WTC11 (cell line): ENCODE data around the gene SGMS1. TPM values are rescaled to one million over a fixed set of nuclear protein-coding genes. Genes with fewer than 3 reads are reported as not detected.

Experiments
- ATAC-seq: fragments of 200-7000 bp; cut with Tn5 transposase; 2 replicates; pipeline ENCODE4 v1.10.0; 2021; ENCODE audit warnings: mild to moderate bottlenecking, moderate library complexity
- CTCF ChIA-PET: fragments of 300-600 bp; sonication (Branson Sonifier 250); formaldehyde crosslinking; loops from one replicate; lab custom pipeline; 2021; ENCODE audit warnings: antibody characterized with exemption; lab: Charles Lee
- POLR2A ChIA-PET: fragments of 350-600 bp; sonication (Branson Sonifier 250); formaldehyde crosslinking; loops from one replicate; lab custom pipeline; 2021; ENCODE audit warnings: antibody characterized with exemption; lab: Charles Lee
- DNase-seq: peaks from one replicate; pipeline ENCODE4 v3.0.0; 2021; ENCODE audit warnings: low spot score
- H3K27ac Mint-ChIP-seq: 2 replicates; pipeline ENCODE4 v1.8.0; 2021; ENCODE audit warnings: mixed read lengths
- H3K27me3 Mint-ChIP-seq: 2 replicates; pipeline ENCODE4 v1.8.0; 2021; ENCODE audit warnings: low read depth, mild to moderate bottlenecking, moderate library complexity, mixed read lengths
- H3K36me3 Mint-ChIP-seq: 2 replicates; pipeline ENCODE4 v1.8.0; 2021; ENCODE audit warnings: mixed read lengths
- H3K4me1 Mint-ChIP-seq: 2 replicates; pipeline ENCODE4 v1.8.0; 2022; ENCODE audit warnings: mixed read lengths
- H3K4me3 Mint-ChIP-seq: 2 replicates; pipeline ENCODE4 v1.8.0; 2021; ENCODE audit warnings: mild to moderate bottlenecking, moderate library complexity, mixed read lengths
- H3K9me3 Mint-ChIP-seq: 2 replicates; pipeline ENCODE4 v1.8.0; 2021; ENCODE audit warnings: mixed read lengths
- ATF3 ChIP-seq: sonication (generic); formaldehyde crosslinking; conservative IDR thresholded peaks from 2 replicates; pipeline ENCODE4 v1.8.1; 2022; ENCODE audit warnings: mild to moderate bottlenecking, missing genetic modification reagents
- CDX4 ChIP-seq: fragments of 250-450 bp; sonication (Bioruptor Pico); IDR thresholded peaks from 2 replicates; pipeline ENCODE4 v1.9.0; 2021; ENCODE audit warnings: moderate library complexity, mild to moderate bottlenecking, inconsistent platforms, borderline replicate concordance
- CTCF ChIP-seq: fragments of 200-600 bp; IDR thresholded peaks from 2 replicates; pipeline ENCODE4 v1.8.0; 2022; ENCODE audit warnings: antibody characterized with exemption
- ESRRA ChIP-seq: sonication (generic); formaldehyde crosslinking; IDR thresholded peaks from 2 replicates; pipeline ENCODE4 v1.8.1; 2022; ENCODE audit warnings: mild to moderate bottlenecking, missing genetic modification reagents, borderline replicate concordance
- FOXP1 ChIP-seq: sonication (generic); formaldehyde crosslinking; IDR thresholded peaks from 2 replicates; pipeline ENCODE4 v1.8.0; 2022; ENCODE audit warnings: missing genetic modification reagents, mild to moderate bottlenecking, moderate library complexity, borderline replicate concordance
- GTF2I ChIP-seq: fragments of 250-450 bp; sonication (Bioruptor Pico); conservative IDR thresholded peaks from 2 replicates; pipeline ENCODE4 v1.4.0; 2021; ENCODE audit warnings: mild to moderate bottlenecking
- KAT7 ChIP-seq: sonication (generic); formaldehyde crosslinking; IDR thresholded peaks from 2 replicates; pipeline ENCODE4 v1.8.1; 2023; ENCODE audit warnings: missing genetic modification reagents, mild to moderate bottlenecking, borderline replicate concordance
- MAX ChIP-seq: sonication (generic); formaldehyde crosslinking; IDR thresholded peaks from 2 replicates; pipeline ENCODE4 v1.8.0; 2022; ENCODE audit warnings: mild to moderate bottlenecking, missing genetic modification reagents
- NFE2L1 ChIP-seq: sonication (generic); formaldehyde crosslinking; IDR thresholded peaks from 2 replicates; pipeline ENCODE4 v1.8.1; 2023; ENCODE audit warnings: missing genetic modification reagents
- NR1H2 ChIP-seq: sonication (generic); formaldehyde crosslinking; IDR thresholded peaks from 2 replicates; pipeline ENCODE4 v1.9.0; 2021; ENCODE audit warnings: mild to moderate bottlenecking, moderate library complexity, missing genetic modification reagents
- RORB ChIP-seq: fragments of 250-450 bp; sonication (Bioruptor Pico); IDR thresholded peaks from 2 replicates; pipeline ENCODE4 v1.9.0; 2021; ENCODE audit warnings: mild to moderate bottlenecking
- SMAD4 ChIP-seq: sonication (generic); formaldehyde crosslinking; IDR thresholded peaks from 2 replicates; pipeline ENCODE4 v1.8.0; 2022; ENCODE audit warnings: mild to moderate bottlenecking, missing genetic modification reagents
- TEAD1 ChIP-seq: sonication (generic); formaldehyde crosslinking; IDR thresholded peaks from 2 replicates; pipeline ENCODE4 v1.8.0; 2022; ENCODE audit warnings: mild to moderate bottlenecking, missing genetic modification reagents
- TP53 ChIP-seq: sonication (generic); formaldehyde crosslinking; IDR thresholded peaks from 2 replicates; pipeline ENCODE4 v1.8.1; 2023; ENCODE audit warnings: mild to moderate bottlenecking, missing genetic modification reagents
- ZBTB21 ChIP-seq: sonication (generic); formaldehyde crosslinking; IDR thresholded peaks from 2 replicates; pipeline ENCODE4 v1.8.1; 2023; ENCODE audit warnings: mild to moderate bottlenecking, missing genetic modification reagents, borderline replicate concordance
- ZNF121 ChIP-seq: sonication (generic); formaldehyde crosslinking; IDR thresholded peaks from 2 replicates; pipeline ENCODE4 v1.8.0; 2023; ENCODE audit warnings: missing genetic modification reagents
- ZNF232 ChIP-seq: sonication (generic); formaldehyde crosslinking; IDR thresholded peaks from 2 replicates; pipeline ENCODE4 v1.8.0; 2022; ENCODE audit warnings: mild to moderate bottlenecking, missing genetic modification reagents
- ZNF671 ChIP-seq: fragments of 250-450 bp; sonication (Bioruptor Pico); IDR thresholded peaks from 2 replicates; pipeline ENCODE4 v1.8.0; 2021; ENCODE audit warnings: mild to moderate bottlenecking
- total RNA-seq: library from RNA; stranded (reverse); gene quantifications from 3 replicates; pipeline ENCODE4 v1.2.3, GENCODE V29; 2021
- TF ChIP-seq, protein P1 (sequence below): sonication (generic); formaldehyde crosslinking; IDR thresholded peaks from 2 replicates; pipeline ENCODE4 v1.8.0; 2023; ENCODE audit warnings: missing genetic modification reagents, mild to moderate bottlenecking, borderline replicate concordance
- TF ChIP-seq, protein P2 (sequence below): fragments of 250-450 bp; sonication (Bioruptor Pico); IDR thresholded peaks from 2 replicates; pipeline ENCODE4 v1.9.0; 2021; ENCODE audit warnings: mild to moderate bottlenecking

Gene SGMS1
- total RNA-seq, 1 experiment from 2014 or later, result 13.2 TPM

DNA sequence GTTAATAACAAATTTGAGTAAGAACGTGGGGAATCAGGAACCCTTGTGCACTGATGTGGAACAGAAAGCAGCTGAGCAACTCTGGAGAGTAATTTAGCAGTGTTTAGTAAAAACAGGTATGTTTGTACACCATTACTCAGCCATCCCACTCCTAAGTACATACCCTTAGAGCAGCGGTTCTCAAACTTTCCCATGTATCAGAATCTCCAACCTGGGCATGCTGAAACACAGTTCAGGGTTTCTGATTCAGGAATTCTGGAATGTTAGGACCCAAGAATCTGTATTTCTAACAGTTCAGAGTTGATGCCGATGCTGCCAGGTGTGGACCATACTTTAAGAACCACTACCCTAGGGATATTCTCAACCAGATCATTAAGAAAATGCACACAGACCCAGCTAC is 5.1 kb downstream of the SGMS1 start:
- Mint-ChIP-seq H3K4me1 (peaks cover 73% of the 10 kb centered on the region), H3K27me3 (no peaks in the 10 kb centered on the region), H3K36me3 (no peaks in the 10 kb centered on the region), H3K27ac (peak overlapping the region; percentile 81)
- ATAC-seq, result no peak
- CTCF ChIA-PET, result no interaction called here
- no peak for DNase-seq
- TF ChIP-seq KAT7 (CRISPR knock-in tag), result no peak
- TF ChIP-seq NFE2L1 (CRISPR knock-in tag), result no peak
- TF ChIP-seq CDX4 (CRISPR knock-in tag), result no peak
- TF ChIP-seq FOXP1, result no peak
- TF ChIP-seq SMAD4 (CRISPR knock-in tag), result no peak
- TF ChIP-seq, all 79 proteins: peak for 0
- POLR2A ChIA-PET, result interaction anchor here (0.5 kb wide), 1 partner anchor 55 kb away, joined by 3 read pairs; no protein-coding TSS in a partner anchor
- Mint-ChIP-seq H3K4me3 (peak overlapping the region; percentile 41), H3K9me3 (no peaks in the 10 kb centered on the region)

GRCh38 chr10:50615658-50616057 is 8.1 kb downstream of the SGMS1 start:
- no peak for TF ChIP-seq ATF3 (CRISPR knock-in tag)
- no peak for TF ChIP-seq ESRRA (CRISPR knock-in tag)
- TF ChIP-seq GTF2I (CRISPR knock-in tag), result no peak
- TF ChIP-seq TEAD1, result no peak
- no peak for TF ChIP-seq TP53 (CRISPR knock-in tag)
- TF ChIP-seq ZNF671 (CRISPR knock-in tag), result no peak
- TF ChIP-seq, protein P1, sequence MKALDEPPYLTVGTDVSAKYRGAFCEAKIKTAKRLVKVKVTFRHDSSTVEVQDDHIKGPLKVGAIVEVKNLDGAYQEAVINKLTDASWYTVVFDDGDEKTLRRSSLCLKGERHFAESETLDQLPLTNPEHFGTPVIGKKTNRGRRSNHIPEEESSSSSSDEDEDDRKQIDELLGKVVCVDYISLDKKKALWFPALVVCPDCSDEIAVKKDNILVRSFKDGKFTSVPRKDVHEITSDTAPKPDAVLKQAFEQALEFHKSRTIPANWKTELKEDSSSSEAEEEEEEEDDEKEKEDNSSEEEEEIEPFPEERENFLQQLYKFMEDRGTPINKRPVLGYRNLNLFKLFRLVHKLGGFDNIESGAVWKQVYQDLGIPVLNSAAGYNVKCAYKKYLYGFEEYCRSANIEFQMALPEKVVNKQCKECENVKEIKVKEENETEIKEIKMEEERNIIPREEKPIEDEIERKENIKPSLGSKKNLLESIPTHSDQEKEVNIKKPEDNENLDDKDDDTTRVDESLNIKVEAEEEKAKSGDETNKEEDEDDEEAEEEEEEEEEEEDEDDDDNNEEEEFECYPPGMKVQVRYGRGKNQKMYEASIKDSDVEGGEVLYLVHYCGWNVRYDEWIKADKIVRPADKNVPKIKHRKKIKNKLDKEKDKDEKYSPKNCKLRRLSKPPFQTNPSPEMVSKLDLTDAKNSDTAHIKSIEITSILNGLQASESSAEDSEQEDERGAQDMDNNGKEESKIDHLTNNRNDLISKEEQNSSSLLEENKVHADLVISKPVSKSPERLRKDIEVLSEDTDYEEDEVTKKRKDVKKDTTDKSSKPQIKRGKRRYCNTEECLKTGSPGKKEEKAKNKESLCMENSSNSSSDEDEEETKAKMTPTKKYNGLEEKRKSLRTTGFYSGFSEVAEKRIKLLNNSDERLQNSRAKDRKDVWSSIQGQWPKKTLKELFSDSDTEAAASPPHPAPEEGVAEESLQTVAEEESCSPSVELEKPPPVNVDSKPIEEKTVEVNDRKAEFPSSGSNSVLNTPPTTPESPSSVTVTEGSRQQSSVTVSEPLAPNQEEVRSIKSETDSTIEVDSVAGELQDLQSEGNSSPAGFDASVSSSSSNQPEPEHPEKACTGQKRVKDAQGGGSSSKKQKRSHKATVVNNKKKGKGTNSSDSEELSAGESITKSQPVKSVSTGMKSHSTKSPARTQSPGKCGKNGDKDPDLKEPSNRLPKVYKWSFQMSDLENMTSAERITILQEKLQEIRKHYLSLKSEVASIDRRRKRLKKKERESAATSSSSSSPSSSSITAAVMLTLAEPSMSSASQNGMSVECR (CRISPR knock-in tag), result no peak
- no peak for TF ChIP-seq ZNF121 (CRISPR knock-in tag)
- TF ChIP-seq NR1H2 (CRISPR knock-in tag), result no peak
- TF ChIP-seq FOXP1, result no peak
- no peak for TF ChIP-seq RORB (CRISPR knock-in tag)
- ATAC-seq, result no peak
- POLR2A ChIA-PET, result no interaction called here
- peaks cover 78% of the 10 kb centered on the region for H3K4me1 Mint-ChIP-seq
- no peaks in the 10 kb centered on the region for H3K9me3 Mint-ChIP-seq
- H3K4me3 Mint-ChIP-seq, result no peak overlapping the region
- no peak overlapping the region; the same call in 1 of the 2 replicates for H3K27ac Mint-ChIP-seq
- no peaks in the 10 kb centered on the region for H3K36me3 Mint-ChIP-seq
- CTCF ChIA-PET, result interaction anchor here (1.0 kb wide), 1 partner anchor 9 kb away, joined by 4 read pairs; no protein-coding TSS in a partner anchor
- DNase-seq, result no peak
- H3K27me3 Mint-ChIP-seq, result no peaks in the 10 kb centered on the region

GRCh38 chr10:50614444-50615137 is 9.2 kb downstream of the SGMS1 start:
- H3K4me3 Mint-ChIP-seq, result no peak overlapping the region
- POLR2A ChIA-PET, result no interaction called here
- ATAC-seq, result peak; percentile 86
- CTCF ChIA-PET, result interaction anchor here (0.6 to 1.8 kb wide), 9 partner anchors 10 to 113 kb away, joined by 3 to 6 read pairs (median 3); no protein-coding TSS in a partner anchor
- H3K27me3 Mint-ChIP-seq, result no peaks in the 10 kb centered on the region
- H3K36me3 Mint-ChIP-seq, result no peaks in the 10 kb centered on the region
- peaks cover 75% of the 10 kb centered on the region for H3K4me1 Mint-ChIP-seq
- DNase-seq, result peak; percentile 53
- no peaks in the 10 kb centered on the region for H3K9me3 Mint-ChIP-seq
- H3K27ac Mint-ChIP-seq, result peak overlapping the region; percentile 82; the same call in 1 of the 2 replicates
- TF ChIP-seq, protein P2, sequence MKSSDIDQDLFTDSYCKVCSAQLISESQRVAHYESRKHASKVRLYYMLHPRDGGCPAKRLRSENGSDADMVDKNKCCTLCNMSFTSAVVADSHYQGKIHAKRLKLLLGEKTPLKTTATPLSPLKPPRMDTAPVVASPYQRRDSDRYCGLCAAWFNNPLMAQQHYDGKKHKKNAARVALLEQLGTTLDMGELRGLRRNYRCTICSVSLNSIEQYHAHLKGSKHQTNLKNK (CRISPR knock-in tag), result no peak
- TF ChIP-seq ZNF232 (CRISPR knock-in tag) (no peak), MAX (0 out of 2 replicates have a peak, but pooled peaks have one; percentile 20), ZBTB21 (CRISPR knock-in tag) (no peak), CTCF (peak; percentile 62)
- TF ChIP-seq, protein P1 (CRISPR knock-in tag), result no peak
